NCI-H1105 (cell line): ENCODE measurements around the gene MPI.

Experiments
- DNase-seq: peaks from one replicate; lab custom pipeline; 2025; lab: John Stamatoyannopoulos, UW

Gene MPI, protein sequence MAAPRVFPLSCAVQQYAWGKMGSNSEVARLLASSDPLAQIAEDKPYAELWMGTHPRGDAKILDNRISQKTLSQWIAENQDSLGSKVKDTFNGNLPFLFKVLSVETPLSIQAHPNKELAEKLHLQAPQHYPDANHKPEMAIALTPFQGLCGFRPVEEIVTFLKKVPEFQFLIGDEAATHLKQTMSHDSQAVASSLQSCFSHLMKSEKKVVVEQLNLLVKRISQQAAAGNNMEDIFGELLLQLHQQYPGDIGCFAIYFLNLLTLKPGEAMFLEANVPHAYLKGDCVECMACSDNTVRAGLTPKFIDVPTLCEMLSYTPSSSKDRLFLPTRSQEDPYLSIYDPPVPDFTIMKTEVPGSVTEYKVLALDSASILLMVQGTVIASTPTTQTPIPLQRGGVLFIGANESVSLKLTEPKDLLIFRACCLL

DNA sequence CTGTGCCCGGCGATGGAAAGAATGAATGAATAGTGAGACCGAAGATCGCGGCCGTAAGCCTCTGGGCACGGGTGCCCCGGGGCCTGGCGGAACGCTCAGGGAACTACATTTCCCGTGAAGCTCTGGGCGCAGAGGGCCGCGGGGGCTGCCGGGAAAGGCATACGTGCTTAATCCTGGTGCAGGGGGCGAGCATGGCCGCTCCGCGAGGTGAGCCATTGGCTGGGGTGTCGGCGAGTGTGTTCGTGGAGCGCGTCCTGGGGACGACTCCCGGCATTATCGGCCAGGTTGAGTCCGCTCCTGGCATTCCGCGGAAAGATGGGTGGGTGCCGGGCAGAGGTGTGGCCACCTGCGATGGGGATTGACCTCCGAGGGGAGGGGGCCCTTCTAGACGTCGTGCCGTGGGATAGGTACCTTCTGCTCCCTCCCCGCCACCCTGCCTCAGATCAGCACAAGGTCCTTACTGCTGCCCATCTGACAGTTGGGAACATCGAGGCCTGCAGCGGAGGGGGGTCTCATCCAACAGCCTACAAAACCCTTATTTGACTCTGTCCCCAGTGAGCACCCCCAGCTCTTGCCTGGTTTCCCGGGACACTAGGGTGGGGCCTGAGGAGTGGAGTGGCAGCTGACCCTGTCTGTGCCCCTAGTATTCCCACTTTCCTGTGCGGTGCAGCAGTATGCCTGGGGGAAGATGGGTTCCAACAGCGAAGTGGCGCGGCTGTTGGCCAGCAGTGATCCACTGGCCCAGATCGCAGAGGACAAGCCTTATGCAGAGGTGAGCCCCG lies at the start of gene MPI:
TSS of gene MPI (plus strand) at position 160 of the 782 bp plus-strand sequence. CDS start at position 192, 32 bp downstream.
- DNase-seq, result peak; percentile 61

DNA sequence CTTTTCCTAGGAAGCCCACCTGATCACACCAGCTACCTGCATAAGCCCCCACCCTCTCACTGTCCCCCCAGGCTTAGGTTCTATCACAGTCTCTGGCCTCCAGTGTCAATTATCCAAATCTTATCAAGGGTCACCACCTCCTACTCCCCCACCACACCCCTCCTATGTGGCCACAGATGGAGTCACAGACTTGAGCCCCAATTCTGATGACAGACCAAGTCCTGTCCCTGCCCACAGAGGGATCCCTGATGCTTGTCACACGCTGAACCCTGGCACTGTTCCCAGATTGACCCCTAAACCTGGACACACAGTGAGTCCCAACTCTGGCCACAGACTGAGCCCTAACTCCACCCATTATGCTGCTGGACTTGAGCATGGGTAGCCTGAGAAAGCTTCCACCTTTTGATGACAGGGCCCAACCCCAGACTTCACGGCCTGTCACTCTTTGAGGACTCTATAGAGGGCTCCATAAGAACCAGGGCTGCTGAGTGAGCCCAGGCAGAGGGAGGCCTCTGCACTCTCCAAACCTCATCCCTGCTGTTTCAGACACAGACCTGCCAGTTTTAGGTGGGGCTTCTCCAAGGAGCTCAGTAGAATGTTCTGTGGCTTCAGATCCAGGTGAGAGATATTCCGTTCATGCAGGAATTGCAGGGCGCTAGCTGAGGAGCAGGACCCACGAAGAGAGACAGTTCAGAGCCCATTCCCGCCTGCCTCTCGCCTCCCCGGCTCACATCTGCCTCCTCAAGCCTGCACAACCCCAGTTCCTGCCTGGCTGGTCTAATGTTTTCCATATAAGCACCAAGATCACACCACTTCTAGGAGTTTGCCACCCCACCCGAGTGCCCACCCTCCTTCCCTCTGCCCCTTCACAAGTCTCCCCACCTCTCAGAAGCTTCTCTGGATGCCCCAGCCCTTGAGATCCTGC lies 48.7 kb upstream of the MPI start:
- DNase-seq, result no peak

DNA sequence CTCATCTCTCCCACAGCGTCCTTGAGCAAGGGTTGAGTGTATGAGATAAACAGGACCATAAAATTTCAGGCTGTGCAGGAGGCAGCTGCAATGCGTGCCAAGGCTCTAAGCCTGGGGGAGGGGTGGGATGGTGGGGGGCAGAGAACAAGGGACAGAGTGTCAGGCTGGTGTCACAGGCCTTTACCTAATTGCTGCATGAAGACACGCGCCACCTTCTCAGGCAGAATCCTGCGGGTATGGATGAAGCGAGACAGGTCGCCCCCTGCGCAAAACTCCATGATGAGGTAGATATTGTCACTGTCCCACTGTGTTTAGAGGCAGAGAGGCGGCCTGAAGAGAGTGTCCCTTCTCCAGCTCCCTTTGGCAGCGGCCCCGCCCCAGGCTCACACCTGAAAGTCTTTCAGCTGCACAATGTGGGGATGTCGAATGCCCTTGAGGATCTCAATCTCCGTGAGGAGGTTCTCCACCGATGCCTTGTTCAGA lies 47.9 kb upstream of the MPI start:
- no peak for DNase-seq

DNA sequence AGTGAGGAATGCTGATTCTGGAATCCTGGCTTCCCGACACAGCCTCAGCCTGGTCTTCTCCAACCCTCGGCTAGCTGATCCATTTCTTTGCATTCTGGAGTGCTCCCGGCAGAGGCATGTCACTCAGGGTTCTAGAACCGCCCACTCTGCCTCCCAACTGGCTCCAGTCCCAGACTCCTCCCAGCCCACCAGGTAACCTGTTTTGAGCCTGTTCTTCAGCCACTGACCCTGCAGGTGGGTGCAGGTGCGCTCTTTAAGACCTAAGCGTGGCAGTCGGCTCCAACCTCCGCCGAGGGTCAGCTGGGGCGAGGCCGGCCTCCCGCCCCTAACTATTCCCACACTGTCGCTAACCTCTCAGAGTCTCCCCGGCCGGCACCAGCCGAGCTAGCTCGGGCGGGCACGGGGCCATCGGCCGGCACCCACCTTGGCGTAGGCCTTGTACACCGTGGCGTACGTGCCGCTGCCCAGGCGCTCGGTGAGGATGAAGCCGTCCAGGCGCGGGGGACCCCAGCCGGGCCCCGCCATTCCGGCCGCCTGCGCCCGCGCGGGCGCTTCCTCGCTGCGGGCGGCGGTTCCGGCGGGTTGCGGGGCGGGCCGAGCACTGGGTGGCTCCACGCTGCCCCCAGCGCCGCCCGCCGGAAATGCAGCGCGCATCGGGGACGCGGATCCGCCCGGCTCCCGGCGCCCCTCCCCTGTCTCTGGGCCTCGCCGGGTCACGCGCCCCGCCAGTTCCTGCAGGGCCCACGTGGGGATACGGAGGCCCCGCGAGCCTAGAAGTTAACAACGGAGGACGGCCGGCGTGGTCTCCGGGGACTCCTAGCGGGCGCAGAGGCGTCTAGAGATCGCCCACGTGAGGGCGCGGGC lies 47.0 kb upstream of the MPI start, which contains the start of gene ULK3:
TSS of gene ULK3 (minus strand) at position 576 of the 864 bp plus-strand sequence. CDS start at position 525, 51 bp downstream.
- peak; percentile 70 for DNase-seq

DNA sequence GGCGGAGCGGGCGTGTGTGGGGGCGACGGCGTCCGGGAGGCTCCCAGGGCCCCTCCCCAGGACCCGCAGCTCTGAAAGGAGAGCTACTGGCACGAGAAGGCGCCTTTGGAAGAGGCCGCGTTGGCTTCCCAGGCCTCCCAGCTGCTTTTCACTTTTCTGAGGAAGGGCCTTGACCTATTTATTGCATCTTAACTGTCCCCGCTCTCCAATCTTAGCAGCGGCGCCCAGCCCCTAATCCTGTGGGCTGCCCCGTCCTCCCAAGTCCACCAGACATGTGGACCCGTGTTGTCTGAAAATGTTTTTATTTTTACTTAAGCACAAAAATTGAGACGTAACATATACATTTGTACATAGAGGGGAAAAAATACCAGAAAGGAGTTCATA lies 46.4 kb upstream of the MPI start:
- no peak for DNase-seq

DNA sequence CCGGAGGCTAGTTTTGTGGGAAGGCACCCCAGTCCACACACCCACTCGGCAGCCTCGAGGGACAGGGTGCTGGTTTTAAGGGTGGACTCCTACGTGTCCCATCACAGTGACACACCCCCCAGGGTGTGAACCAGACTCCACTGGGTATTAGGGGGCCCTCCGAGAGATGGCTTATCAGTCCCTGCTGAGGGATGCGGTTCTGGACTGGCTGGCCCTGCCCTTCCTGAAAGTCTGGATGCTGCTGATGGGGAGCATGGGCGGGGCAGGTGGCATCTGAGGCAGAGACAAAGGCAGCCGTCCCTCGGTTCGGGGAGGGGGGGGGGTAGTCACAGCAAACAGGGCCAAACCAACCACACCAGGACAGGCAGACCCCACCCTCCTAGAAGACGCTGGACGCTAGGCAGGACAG lies 45.9 kb upstream of the MPI start:
- no peak for DNase-seq

DNA sequence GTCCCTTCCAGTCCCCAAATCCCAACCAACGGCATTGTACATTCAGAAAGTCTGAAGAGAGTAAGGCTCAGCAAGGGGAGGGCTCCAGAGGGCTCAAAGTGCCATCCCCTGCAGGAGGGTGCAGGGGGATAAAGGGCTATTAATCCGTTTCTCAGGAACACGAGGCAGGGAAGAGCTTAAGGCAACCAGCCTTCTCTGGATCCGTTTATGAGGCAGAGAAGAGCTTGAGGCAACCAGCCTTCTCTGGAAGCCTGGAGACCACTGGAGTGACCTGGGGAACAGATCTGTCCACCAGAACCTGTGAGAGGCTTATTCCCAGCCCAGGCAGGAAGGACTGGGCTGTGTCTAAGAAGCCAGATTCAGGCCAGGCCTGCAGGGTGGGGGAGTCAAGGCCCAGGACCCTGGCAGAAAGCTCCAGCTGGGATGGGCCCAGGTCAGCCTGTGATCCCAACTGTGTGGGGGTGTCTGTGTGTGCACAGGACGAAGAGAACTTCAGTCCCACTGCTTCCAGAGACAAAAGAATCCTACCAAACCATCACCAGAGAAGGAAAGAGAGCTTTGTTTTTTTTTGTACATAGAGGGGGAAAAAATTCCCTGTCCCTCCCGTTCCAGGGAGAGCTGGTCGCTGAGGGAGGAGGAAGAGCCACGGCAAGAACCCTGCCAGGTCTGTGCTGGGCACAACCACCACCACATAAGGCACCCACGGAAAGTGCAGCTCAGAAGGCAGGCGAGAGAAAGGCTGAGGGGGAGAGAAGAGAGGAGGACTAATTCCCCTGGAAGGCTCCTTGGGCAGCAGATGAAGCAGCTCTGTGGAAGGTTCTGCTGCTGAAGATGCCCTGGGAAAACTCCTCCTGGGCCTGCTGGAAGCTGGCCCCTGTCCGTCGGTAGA lies 45.3 kb upstream of the MPI start:
- no peak for DNase-seq

DNA sequence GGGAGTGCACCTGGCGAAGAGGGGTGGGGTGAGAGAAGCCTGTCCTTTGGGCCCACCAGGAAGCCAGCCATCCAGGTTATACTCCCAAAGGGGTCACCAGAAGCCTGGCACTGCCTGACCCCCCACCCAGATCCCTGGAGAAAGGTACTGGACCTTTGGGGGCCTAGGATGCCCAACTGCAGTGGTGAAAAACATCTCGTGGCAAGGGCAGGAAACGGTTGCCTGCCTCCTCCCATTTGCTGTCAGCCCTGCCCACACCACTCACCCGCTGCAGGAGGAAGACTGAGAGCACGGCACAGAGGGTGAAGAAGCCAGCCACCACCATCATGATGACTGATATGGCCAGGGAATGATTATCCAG lies 44.7 kb upstream of the MPI start:
- DNase-seq, result no peak

DNA sequence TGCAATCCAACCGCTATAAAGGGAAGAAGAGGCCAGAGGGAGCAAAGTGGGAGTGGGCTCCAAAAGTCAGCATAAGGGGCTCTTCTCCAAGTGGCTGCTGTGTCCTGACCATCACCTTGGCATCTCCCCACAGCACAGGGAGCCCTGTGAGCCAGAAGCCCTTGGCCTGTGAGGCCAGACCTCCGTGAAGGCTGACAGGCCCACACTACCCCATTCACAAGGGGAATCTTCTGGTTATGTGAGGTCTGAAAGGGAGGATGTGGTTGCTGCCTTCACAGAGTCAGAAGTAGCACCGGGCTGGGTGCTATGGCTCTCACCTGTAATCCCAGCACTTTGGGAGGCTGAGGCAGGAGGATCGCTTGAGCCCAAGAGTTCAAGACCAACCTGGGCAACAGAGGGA lies 44.3 kb upstream of the MPI start:
- DNase-seq, result no peak

DNA sequence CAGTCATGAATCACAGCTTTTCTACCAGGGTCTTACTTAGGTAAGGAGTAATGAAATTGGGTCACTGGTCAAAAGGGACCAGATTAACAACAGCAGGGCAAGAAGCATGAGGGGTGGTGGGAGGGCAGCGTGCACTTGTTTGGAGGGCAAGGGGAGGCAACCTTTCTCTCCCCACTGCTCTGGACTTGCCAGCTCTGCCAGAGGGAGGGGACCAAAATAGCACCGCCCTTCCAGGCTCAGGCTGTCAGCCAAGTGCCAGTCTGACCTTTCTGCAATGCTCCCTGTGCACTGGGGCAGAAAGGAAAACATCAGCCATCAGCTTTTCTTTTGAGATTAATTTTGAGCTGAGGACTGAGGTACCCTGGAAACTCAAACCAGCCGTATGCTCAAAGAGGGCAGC lies 42.4 kb upstream of the MPI start:
- DNase-seq, result no peak

DNA sequence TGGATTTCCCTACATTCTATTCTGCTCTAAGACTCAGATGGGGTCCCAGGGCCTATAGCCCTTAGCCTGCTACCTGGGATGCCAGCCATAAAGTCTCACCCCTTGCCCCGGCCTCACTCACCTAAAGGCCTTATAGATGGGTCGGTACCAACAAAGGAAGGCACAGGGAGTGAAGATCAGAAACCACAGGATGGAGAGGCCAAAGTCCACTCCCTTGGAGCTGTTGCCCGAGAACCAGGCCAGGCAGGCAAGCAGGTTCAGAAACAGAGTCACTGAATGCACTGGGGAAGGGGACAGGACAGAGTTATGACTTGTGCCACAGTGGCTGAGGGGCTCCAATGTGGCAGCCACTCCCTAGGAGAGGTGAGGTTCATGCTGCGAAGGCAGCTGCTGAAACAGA lies 39.4 kb upstream of the MPI start:
- no peak for DNase-seq

DNA sequence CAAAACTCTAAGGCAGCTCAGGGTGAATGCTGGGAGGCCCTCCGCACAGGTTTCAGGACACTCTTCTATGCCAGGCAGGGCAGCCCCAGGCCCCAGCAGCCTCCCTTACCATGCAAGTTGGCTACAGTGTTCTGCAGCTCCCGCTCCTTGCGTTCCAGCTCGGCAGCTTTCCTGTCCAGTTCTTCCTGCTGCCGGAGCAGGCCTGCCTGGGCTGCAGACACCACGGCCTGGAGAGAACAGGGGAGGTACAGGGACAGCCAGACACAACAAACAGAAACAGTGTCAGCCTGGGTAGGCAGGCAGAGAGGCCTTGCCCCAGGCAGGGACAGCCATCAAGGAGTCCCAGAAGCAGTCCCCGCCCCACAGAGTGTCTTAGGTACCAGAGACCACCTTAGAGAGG lies 37.9 kb upstream of the MPI start:
- no peak for DNase-seq

DNA sequence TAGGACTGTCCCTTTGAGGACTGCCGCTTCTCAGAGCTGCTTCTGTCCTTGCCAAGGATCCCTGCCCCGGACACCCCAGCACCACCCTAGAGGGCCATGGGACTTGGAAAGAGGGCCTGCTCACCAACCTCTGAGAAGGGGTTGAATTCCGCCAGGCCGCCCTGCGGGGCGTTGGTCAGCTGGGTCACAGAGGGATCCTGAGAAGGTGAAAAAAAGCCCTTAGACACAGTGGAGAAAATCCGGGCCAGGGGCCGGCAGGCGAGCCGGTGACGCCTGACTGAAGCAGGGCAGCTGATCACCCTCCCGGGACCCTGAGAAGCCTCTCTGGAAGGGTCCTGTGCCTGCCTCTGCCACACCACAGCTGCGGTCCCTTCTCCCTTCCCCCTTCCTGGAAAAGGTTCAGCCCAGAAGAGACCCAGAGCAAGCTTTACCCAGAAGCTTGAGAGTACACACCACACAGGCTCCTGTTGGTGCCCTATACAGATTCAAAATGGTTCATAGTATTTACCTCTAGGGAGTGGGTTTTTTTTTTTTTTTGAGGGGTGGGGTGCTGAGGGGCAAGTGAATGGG lies 35.3 kb upstream of the MPI start:
- no peak for DNase-seq

DNA sequence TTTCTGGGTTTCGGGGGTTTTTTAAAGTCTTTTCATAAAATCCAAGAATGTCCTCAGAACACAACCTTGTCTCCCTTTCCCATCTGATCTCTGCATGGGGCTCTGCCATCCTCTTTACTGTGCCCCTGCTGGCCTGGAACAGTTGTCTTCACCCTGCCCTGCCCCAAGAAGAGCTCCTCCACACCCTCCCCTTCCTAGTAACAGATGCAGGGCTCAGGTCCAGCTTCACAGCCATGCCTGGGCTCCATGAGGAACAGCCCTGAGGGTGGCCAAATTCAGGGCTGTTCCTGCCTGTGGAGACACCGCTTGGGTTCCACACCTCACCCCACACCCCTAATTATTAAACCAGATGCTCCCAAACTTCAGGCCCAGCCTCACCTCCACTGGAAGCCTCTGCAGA lies 34.0 kb upstream of the MPI start:
- DNase-seq, result no peak

DNA sequence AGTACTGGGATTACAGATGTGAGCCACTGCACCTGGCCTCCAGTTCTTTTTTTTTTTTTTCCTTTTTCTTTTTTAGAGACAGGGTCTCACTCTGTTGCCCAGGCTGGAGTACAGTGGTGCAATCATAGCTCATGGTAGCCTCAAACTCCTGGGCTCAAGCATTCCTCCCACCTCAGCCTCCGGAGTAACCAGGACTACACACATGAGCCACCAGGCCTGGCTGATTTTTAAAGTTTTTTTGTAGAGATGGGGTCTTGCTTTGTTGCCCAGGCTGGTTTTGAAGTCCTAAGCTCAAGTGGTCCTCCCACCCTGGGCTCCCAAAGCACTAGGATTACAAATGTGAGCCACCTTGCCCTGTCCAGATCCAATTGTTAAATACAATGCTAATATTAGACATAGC lies 33.3 kb upstream of the MPI start:
- no peak for DNase-seq

DNA sequence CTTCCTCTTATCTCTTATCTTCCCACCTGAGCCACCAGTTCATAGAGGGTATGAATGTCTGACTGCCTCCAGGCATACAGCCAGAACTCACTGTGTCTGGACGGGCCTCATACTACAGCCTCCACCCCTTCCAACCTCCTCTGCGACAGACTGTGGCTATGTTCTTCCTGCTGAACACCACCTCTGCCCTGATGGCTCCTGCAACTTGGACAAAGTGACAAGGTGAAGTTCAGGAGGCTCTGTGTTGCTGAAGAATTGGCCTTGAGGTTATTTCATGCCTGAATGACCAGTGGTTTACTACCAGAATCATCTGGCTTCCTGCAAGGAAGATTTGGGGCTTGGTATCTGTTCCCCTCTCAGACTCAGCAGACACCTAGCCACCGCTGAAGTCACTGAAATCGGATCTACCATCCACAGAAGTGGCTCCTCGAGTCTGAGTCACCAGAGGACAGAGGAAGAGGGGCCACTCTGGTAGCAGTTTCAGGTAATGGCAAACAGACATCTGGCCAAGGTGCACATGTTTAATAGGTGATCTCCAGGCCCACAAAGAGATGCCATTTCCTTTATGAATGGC lies 32.7 kb upstream of the MPI start:
- DNase-seq, result no peak

DNA sequence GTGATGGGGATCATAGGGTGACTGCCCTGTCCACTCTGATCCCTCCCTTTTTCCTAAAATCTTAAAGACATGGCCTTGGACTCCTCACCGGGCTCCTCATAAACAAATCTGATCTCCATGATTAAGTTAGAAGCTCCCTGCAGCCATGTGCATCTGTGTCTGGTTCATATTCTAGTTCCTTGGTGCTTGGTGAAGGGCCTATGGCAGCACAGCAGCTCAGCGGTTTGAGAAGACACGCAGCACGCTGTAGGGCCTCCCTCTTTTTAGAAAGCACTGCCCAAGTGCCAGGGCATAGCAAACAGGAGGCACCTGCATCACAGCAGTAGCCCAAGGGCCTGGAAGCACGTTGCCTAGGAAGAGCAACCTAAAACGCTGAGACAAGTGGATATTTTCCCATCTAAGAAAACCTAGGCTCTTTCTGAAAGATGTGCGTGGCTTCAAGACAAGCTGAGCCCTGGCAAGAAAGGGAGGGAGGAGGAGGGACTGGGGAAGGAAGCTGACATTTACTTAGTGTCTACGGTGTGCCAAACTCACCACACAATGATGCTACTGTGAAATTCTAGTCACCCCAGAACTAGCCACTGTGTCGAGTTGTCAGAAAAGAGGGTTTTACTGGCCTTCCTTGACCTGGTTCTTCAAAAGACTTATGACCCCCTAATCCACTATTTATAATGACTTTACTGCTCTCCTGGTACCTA lies 32.0 kb upstream of the MPI start:
- no peak for DNase-seq

DNA sequence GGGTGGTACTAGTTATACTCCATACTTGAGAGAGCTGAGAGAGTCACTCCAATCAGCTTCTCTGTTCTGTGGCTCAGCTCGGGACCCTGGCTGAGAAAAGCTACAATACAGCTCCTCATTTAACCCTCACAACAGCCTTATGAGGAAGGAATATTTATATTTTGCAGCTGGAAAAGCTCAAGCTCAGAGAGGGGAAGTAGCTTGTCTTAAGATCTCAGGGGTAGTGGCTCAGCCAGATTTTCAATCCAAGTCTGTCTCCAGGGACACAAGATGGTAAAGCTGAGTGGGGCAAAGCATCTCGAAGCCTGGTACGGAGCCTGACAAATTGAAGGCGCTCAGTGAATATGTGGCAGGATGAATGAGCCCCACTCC lies 31.5 kb upstream of the MPI start:
- DNase-seq, result no peak
